GM04504 (cell line): Measurements from ENCODE around the gene C10orf71.

Experiments used
- DNase-seq: peaks from one replicate; pipeline ENCODE4 v3.0.0-alpha.2; 2012; ENCODE audit warnings: low read depth

C10orf71 gene

DNA sequence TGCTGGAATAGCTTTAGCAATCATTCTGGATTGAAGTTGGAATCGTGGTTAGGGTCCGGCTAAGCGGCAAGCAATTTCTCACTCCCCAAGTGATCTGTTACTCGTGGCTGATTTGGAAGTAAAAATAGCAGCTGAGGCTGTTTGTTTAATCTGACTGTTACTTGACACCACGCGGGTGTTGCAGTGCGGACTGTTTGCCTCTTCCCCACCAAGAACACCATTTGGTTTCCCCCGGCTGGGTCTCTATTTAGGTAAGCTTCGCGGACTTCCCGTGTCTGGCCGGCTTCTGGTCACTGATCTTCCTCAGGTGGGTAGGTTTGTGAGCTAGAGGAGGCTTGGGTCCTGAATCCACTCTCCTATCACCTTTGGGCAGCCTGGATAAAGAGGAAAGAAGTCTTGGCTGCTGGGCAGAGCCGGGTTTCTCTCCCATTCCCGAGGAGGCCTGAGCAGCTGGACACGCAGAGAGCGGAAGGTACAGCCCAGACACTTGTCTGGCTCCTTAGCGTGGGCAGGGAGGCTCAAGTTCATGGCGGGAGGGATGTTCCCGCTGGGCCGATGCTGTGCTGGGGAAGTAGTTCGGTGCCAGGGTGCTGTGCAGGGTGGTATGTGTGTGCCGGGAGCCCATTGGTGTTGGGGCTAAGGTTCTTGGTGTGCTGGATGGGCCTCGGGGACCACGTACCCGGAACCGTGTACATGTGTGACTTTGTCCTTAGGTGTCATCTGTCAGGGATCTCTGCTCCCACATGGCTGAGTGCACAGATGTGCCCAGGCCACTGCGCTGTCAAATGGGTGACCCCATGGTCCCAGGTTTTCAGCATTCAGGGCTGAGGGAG is at the start of gene C10orf71:
Gene C10orf71 (plus strand): TSS at position 188 of the 833 bp plus-strand sequence. CDS start 23,376 bp downstream, outside the sequence.
- no peak for DNase-seq

GRCh38 chr10:49252313-49253034 is 46.5 kb upstream of the C10orf71 start:
- no peak for DNase-seq

DNA sequence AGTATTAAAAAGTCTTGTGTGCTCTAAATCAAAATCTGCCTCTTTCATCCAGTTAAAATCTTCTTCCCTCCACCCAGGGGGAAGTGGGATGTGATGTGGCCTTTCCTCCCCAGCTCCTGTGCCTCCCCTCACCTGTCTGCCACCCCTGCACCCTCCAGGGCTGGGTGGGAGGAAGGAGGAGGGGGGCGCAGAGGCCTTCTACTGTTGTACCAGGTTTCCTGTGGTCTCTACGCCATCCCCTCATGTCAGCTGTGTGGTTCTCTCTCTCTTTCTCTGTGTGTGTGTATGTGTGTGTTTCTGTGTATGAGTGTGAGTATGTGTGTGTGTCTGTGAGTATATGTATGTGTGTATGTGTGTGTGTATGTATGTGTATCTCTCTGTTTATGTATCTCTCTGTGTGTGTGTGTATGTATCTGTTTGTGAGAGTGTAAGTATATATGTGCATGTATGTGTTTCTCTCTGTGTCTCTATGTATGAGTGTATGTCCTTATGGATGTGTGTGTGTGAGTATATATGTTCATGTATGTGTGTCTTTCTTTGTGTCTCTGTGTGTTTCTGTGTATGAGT is 45.5 kb upstream of the C10orf71 start:
- DNase-seq, result no peak

- DNase-seq, result no peak
These were observed 44.8 kb upstream of the C10orf71 start for GRCh38 chr10:49254150-49254549.

GRCh38 chr10:49254556-49255318 is 44.2 kb upstream of the C10orf71 start:
- no peak for DNase-seq

- no peak for DNase-seq
These were observed 43.1 kb upstream of the C10orf71 start for GRCh38 chr10:49255883-49256282.

GRCh38 chr10:49257154-49257553 is 41.8 kb upstream of the C10orf71 start:
- DNase-seq, result no peak

DNA sequence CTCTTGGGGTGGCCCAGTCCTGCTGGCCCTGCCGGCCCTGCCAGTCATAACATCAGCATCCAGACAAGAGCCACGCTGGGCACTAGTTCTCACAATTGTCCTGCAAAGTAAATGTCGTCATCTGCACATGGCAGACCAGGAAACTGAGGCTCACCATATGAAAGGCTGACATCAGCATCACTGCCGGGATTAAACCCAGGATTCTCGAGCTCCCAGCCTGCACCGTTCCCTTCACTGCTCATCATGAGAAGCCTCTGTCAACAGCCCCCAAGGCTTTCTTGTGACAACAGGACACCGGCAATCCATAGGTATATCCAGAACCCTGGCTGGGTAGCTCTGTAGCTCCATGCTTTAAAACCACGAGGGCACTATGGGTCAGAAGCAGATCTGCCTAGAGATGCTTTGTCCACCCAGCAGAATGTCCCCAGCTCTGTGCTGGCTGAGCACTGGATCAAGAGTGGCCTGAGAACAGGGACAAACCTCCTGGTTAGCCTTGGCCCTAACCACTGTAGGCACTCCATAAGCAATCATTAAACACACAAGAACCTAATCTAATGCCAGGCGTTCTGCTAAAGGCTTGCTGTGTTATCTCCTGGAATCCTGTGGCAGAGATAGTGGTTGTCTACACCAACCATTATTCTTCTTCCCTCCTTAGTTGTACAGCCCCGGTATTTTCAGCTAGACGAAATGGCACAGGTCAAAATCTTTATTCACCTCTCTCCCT is 41.2 kb upstream of the C10orf71 start:
- DNase-seq, result no peak

DNA sequence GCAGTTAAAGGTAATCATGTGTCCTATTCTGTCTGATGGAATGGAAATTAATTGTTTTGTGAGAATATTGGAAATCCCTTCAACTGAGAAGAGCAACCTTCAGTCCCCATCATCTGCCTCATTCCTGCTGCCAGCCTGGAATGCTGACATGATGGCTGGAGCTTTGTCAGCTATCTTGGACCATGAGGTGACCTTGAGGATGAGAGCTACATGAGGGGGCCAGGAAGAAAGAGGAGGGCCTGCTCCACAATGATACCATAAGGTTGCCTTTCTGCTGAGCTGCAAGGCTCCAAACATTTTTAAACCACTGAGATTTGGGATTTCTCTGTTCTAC is 40.7 kb upstream of the C10orf71 start:
- no peak for DNase-seq

- DNase-seq, result no peak
These were observed 38.2 kb upstream of the C10orf71 start for GRCh38 chr10:49260644-49261296.

- DNase-seq, result no peak
These were observed 35.4 kb upstream of the C10orf71 start for GRCh38 chr10:49263591-49263990.

DNA sequence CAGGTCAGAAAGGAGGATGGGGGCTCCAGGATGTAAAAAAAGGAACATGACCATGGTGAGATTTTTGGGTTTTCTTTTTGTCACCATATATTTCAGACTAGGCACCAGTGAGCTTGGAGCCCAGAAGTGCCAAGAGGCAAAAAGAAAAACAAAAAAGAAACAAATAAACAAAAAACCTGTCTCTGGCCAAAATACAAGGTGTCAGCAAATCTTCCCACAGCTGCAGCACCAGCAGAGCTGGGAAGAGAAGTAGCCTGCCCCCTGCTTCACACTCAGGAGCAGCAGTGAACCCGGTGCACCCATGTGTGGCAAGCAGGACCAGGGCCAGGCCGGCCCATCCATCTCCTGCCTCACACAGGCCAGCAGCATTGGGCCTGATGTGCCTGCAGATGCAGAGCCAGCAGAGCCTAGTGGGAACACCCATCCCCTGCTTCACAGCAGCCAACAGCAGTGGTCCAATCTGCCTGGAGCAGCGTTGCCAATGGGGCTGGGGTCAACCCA is 34.7 kb upstream of the C10orf71 start:
- no peak for DNase-seq

- no peak for DNase-seq
These were observed 33.1 kb upstream of the C10orf71 start for GRCh38 chr10:49265885-49266284.

DNA sequence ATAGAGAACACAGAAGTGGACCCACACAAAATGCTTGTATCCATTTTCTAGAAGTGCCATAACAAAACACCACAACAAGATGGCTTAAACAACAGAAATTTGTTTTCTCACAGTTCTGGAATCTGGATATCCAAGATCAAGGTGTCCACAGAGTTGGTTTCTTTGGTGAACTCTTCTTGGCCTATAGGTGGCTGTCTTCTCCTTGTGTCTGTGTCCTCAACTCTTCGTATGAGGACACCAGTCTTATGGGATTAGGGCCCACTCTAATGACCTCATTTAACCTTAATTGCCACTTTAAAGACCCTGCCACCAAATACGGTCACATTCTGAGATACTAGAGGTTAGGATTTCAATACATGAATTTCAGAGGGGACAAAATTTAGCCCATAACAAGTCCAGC is 30.8 kb upstream of the C10orf71 start:
- no peak for DNase-seq

DNA sequence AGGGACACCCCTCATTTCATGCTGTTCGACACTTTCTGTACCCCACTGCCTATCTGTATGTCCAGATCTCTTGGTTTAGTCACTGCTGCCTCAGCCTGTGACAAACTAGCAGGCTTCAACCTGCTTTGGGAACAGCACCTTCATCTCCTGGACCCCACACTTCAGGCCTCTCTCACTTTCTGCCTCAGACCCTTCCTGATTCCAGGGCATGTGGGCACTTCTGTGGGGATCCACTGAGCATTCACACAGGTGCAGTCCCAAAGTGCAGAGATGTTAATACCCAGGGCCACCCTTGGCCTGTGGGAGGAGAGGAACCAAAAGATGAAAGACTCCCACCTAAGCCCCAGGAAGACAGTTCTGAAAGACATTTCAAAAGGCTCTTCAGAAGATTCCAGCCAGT is 29.4 kb upstream of the C10orf71 start:
- no peak for DNase-seq

GRCh38 chr10:49270565-49270964 is 28.4 kb upstream of the C10orf71 start:
- no peak for DNase-seq

- DNase-seq, result no peak
These were observed 27.6 kb upstream of the C10orf71 start for GRCh38 chr10:49271346-49271745.

GRCh38 chr10:49272251-49273081 is 26.5 kb upstream of the C10orf71 start:
- DNase-seq, result peak; percentile 3

DNA sequence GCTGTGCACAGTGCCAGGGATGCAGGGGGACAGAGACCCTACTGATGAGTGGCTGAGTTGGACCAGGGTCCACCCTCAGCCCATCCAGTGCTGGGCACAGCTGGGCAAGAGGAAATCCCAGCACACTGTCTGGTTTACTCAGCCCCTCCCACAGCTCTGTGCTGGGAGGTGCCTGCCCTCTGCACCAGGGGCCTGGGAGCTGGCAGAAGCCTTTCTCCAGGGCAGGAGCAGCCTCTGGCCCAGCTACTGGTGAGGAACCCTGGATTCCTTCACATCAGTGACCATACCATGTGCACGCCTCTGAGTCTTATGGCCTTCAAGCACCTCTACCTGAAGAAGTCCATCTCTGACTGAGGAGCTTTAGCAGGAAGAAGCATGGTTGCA is 25.9 kb upstream of the C10orf71 start:
- DNase-seq, result no peak

GRCh38 chr10:49273626-49274025 is 25.3 kb upstream of the C10orf71 start:
- DNase-seq, result no peak
